Tibial nerve (tissue), 4 donors: ENCODE measurements around the gene SMAD1. TPM values are rescaled to one million over a fixed set of nuclear protein-coding genes. Genes with fewer than 3 reads are reported as not detected.

Experiments
- DNase-seq, 2 donors: peaks; one replicate each; pipeline ENCODE4 v3.0.0-alpha.2; 2019; ENCODE audit warnings: low spot score in 2 of 2
- H3K27ac ChIP-seq, 4 donors: fragments of 200-600 bp; sonication (generic) in 3 of 4; one replicate each; pipeline ENCODE4 v1.5.1; 2017 to 2019; ENCODE audit warnings: mild to moderate bottlenecking in 1 of 4
- H3K27me3 ChIP-seq, 2 donors: fragments of 200-600 bp; sonication (generic) in 1 of 2; one replicate each; pipeline versions ENCODE4 v1.5.1 to v1.6.0; 2017 to 2019
- H3K36me3 ChIP-seq, 3 donors: fragments of 200-600 bp; sonication (generic); one replicate each; pipeline ENCODE4 v1.5.1; 2018 to 2019
- H3K4me1 ChIP-seq, 4 donors: fragments of 200-600 bp; sonication (generic) in 3 of 4; one replicate each; pipeline ENCODE4 v1.5.1; 2017 to 2019
- H3K4me3 ChIP-seq, 4 donors: fragments of 200-600 bp; sonication (generic) in 3 of 4; one replicate each; pipeline ENCODE4 v1.5.1; 2017 to 2019; ENCODE audit warnings: mild to moderate bottlenecking in 1 of 4, moderate library complexity in 1 of 4
- H3K9me3 ChIP-seq, 4 donors: fragments of 200-600 bp; sonication (generic) in 3 of 4; one replicate each; pipeline ENCODE4 v1.5.1; 2017 to 2019
- CTCF ChIP-seq, 5 experiments: fragments of 200-600 bp in 3 of 5; fragments of 450-650 bp in 2 of 5; sonication (generic) in 3 of 5; IDR thresholded peaks; one replicate each; pipeline ENCODE4 v1.5.1; 2016 to 2019; ENCODE audit warnings: antibody characterized with exemption in 5 of 5, mild to moderate bottlenecking in 3 of 5, moderate library complexity in 2 of 5
- EP300 ChIP-seq, 2 donors: sonication (generic); formaldehyde crosslinking; IDR thresholded peaks; one replicate each; pipeline ENCODE4 v1.6.1; 2017; ENCODE audit warnings: antibody characterized with exemption in 2 of 2, mild to moderate bottlenecking in 1 of 2
- POLR2A ChIP-seq, 2 donors: fragments of 450-650 bp; IDR thresholded peaks; one replicate each; pipeline ENCODE4 v1.6.1; 2017; ENCODE audit warnings: antibody characterized with exemption in 2 of 2, mild to moderate bottlenecking in 2 of 2, moderate library complexity in 2 of 2
- WGBS, 2 donors: methylation state at CpG; one replicate each; pipeline ENCODE4 v1.1.5; 2018; 5-methylcytosine and 5-hydroxymethylcytosine counted together
- total RNA-seq, 4 donors: library from RNA; depleted of rRNA; stranded (reverse); fragments of >200 nt; gene quantifications; one replicate each; pipeline ENCODE4 v1.1.0, GENCODE V29; 2016

Gene SMAD1
- total RNA-seq, 4 donors from 2014 or later, result 23.8 to 48.6 (median 34.9) TPM

GRCh38 chr4:145487631-145488030 is 6.0 kb downstream of the SMAD1 start:
- H3K4me1 ChIP-seq, result peaks cover 0 to 50% (median 13%) of the 10 kb centered on the region in 4 donors
- WGBS, 2 donors, result 68 to 82% methylated on average over 3 of the region's 3 CpGs

GRCh38 chr4:145488310-145488709 is 6.7 kb downstream of the SMAD1 start:
- no peak overlapping the region for H3K27ac ChIP-seq
- no peaks in the 10 kb centered on the region for H3K36me3 ChIP-seq
- peaks cover 0 to 52% (median 11%) of the 10 kb centered on the region in 4 donors for H3K4me1 ChIP-seq
- H3K4me3 ChIP-seq, result no peak overlapping the region
- no peak for TF ChIP-seq EP300 (IDR thresholded peaks at IDR 0.05)
- no peak for TF ChIP-seq CTCF (IDR thresholded peaks at IDR 0.05)
- TF ChIP-seq POLR2A (IDR thresholded peaks at IDR 0.05), result no peak
- H3K27me3 ChIP-seq, result no peaks in the 10 kb centered on the region
- no peaks in the 10 kb centered on the region for H3K9me3 ChIP-seq
- no peak for DNase-seq
- 58 to 72% methylated on average over 2 of the region's 2 CpGs for WGBS, 2 donors

More at GRCh38 chr4:145487631-145488030, 6.0 kb downstream of the SMAD1 start:
- DNase-seq, result no peak
- no peak for TF ChIP-seq EP300 (IDR thresholded peaks at IDR 0.05)
- Histone ChIP-seq H3K4me3 (no peak overlapping the region), H3K27ac (no peak overlapping the region), H3K27me3 (no peaks in the 10 kb centered on the region), H3K9me3 (no peaks in the 10 kb centered on the region), H3K36me3 (no peaks in the 10 kb centered on the region)

- DNase-seq, result no peak
- Histone ChIP-seq H3K4me3 (no peak overlapping the region), H3K4me1 (peaks cover 0 to 50% (median 4%) of the 10 kb centered on the region in 4 donors), H3K36me3 (no peaks in the 10 kb centered on the region), H3K27ac (no peak overlapping the region), H3K9me3 (no peaks in the 10 kb centered on the region), H3K27me3 (no peaks in the 10 kb centered on the region)
- no peak for TF ChIP-seq CTCF (IDR thresholded peaks at IDR 0.05)
- TF ChIP-seq EP300 (IDR thresholded peaks at IDR 0.05), result no peak
- no peak for TF ChIP-seq POLR2A (IDR thresholded peaks at IDR 0.05)
- WGBS, 2 donors, result 88 to 93% methylated on average over 3 of the region's 3 CpGs
Observed at GRCh38 chr4:145489556-145489955, 7.9 kb downstream of the SMAD1 start.

GRCh38 chr4:145490361-145490760 is 8.7 kb downstream of the SMAD1 start:
- WGBS, 2 donors, result 81 to 83% methylated on average over 1 of the region's 1 CpG
- DNase-seq, result no peak
- TF ChIP-seq POLR2A (IDR thresholded peaks at IDR 0.05), result no peak
- no peak for TF ChIP-seq CTCF (IDR thresholded peaks at IDR 0.05)
- TF ChIP-seq EP300 (IDR thresholded peaks at IDR 0.05), result no peak
- Histone ChIP-seq H3K27ac (no peak overlapping the region), H3K27me3 (no peaks in the 10 kb centered on the region), H3K36me3 (no peaks in the 10 kb centered on the region), H3K4me1 (peaks cover 0 to 50% (median 3%) of the 10 kb centered on the region in 4 donors), H3K4me3 (no peak overlapping the region), H3K9me3 (no peaks in the 10 kb centered on the region)

GRCh38 chr4:145490796-145491195 is 9.1 kb downstream of the SMAD1 start:
- Histone ChIP-seq H3K9me3 (no peaks in the 10 kb centered on the region), H3K4me3 (no peak overlapping the region), H3K36me3 (no peaks in the 10 kb centered on the region), H3K27me3 (no peaks in the 10 kb centered on the region), H3K27ac (no peak overlapping the region), H3K4me1 (peaks cover 0 to 48% (median 3%) of the 10 kb centered on the region in 4 donors)
- 81 to 84% methylated on average over 1 of the region's 1 CpG for WGBS, 2 donors
- DNase-seq, result no peak
- no peak for TF ChIP-seq CTCF (IDR thresholded peaks at IDR 0.05)
- TF ChIP-seq POLR2A (IDR thresholded peaks at IDR 0.05), result no peak
- TF ChIP-seq EP300 (IDR thresholded peaks at IDR 0.05), result no peak

- H3K9me3 ChIP-seq, result no peaks in the 10 kb centered on the region
- H3K4me3 ChIP-seq, result no peak overlapping the region
- DNase-seq, result no peak
- 95% methylated on average over 3 of the region's 3 CpGs for WGBS, 2 donors
- no peak overlapping the region for H3K27ac ChIP-seq
- no peaks in the 10 kb centered on the region for H3K36me3 ChIP-seq
- TF ChIP-seq EP300 (IDR thresholded peaks at IDR 0.05), result no peak
- TF ChIP-seq POLR2A (IDR thresholded peaks at IDR 0.05), result no peak
- H3K4me1 ChIP-seq, result peaks cover 0 to 39% (median under 1%) of the 10 kb centered on the region in 4 donors
- H3K27me3 ChIP-seq, result no peaks in the 10 kb centered on the region
Observed at GRCh38 chr4:145492376-145492775, 10.7 kb downstream of the SMAD1 start.
